Measurements from ENCODE around the gene TXNDC5.

GRCh38 chr6:7899889-7900213, 10.7 kb downstream of the TXNDC5 start:
- TF ChIP-seq CTCF (IDR thresholded peaks at IDR 0.05): no peak
- no peak for TF ChIP-seq POLR2AphosphoS5 (IDR thresholded peaks at IDR 0.05)
- TF ChIP-seq POLR2A (IDR thresholded peaks at IDR 0.05): no peak

Measured in prostate gland (tissue), 2 donors.